Muscle of arm (tissue), 12 donors: ENCODE data around the gene MED6. TPM values are rescaled to one million over a fixed set of nuclear protein-coding genes. Genes with fewer than 3 reads are reported as not detected.

ENCODE experiments used
- DNase-seq: peaks from one replicate; pipeline ENCODE4 v3.0.0-alpha.2; 2013
- polyA plus RNA-seq, 12 donors: library from polyadenylated mRNA; unstranded; fragments of 120-200 nt; gene quantifications; one replicate each; pipeline ENCODE4 v1.2.1, GENCODE V29; 2013; ENCODE audit not compliant: insufficient read length in 12 of 12

The MED6 gene
- polyA plus RNA-seq, 12 donors: 17.9 to 37.7 (median 33.4) TPM; not detected in 1

- DNase-seq: no peak
These were observed 10.8 kb upstream of the MED6 start for GRCh38 chr14:70611216-70611615.

- DNase-seq: no peak
These were observed 1.8 kb upstream of the MED6 start for GRCh38 chr14:70602254-70602653.

DNA sequence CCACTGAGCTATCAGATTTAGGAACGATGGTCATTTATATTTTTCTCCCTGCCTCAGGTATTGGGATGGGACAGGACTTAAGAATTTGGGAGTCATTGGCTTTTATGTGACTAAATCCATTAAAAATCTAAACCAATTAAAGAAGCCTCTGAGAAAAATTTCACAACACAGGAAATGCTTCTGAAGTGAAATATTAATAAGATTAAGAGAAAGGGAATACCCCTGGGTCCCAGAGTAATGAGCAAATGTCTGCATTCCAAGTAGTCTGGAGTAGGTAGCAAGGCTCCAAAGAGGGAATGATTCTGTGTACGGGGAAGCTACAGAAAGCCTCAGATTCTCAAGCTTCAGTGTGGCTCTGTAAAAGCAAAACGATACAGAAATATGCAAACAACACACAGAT, 707 bp upstream of the MED6 start:
- DNase-seq: no peak

- no peak for DNase-seq
These were observed 1.1 kb downstream of the MED6 start for GRCh38 chr14:70599345-70599744.

DNA sequence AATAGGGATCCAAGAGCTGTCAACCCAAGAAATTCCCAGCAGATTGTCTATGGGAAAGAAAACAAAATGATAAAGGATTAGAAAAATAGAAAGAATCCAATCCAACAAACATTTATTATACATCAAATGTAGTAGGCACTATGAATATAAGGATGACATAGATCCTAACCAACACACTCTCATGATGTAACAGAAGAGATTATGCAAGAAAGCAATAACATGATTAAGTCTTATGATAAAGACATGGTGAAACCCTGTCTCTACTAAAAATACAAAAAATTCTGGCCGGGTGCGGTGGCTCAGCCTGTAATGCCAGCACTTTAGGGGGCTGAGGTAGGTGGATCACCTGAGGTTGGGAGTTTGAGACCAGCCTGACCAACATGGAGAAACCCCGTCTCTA, 2.7 kb downstream of the MED6 start:
- DNase-seq: no peak

- no peak for DNase-seq
These were observed 4.8 kb downstream of the MED6 start for GRCh38 chr14:70595443-70596185.

- DNase-seq: no peak
These were observed 6.0 kb downstream of the MED6 start for GRCh38 chr14:70594461-70594860.

DNA sequence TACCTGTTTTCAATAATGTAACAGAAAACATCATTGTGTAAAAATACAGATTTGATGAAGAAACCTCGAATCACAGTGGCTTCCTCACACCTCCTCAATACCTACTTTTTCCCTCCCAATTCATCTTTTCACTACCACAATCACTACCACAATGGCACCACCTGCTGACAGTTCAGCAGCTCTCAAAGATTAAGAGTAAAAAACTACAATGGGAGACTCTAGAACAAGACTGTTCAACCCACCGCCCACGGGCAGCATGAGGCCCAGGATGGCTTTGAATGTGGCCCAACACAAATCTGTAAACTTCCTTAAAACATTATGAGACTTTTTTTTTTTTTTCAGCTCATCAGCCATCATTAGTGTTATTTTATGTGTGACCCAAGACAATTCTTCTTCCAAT, 15.2 kb downstream of the MED6 start:
- DNase-seq: no peak

DNA sequence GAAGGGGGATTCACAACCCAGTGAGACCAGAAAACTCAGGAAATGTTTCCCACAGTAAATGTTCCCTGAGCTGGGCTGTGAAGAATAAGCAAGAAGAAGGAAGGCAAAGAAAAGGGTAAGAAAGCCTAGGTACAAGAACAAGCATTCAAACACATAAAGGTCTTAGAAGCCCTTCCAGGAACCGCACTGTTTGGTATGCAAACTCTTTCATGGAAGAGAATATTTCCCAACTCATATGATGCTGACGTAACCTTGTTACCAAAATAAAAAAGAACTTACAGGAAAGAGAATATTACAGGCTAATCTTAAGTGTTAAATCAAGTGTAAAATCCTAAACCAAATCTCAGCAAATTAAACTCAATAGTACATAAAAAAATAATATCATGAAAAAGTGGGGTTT, 23.6 kb downstream of the MED6 start:
- no peak for DNase-seq

GRCh38 chr14:70573050-70573449, 27.4 kb downstream of the MED6 start:
- DNase-seq: no peak

DNA sequence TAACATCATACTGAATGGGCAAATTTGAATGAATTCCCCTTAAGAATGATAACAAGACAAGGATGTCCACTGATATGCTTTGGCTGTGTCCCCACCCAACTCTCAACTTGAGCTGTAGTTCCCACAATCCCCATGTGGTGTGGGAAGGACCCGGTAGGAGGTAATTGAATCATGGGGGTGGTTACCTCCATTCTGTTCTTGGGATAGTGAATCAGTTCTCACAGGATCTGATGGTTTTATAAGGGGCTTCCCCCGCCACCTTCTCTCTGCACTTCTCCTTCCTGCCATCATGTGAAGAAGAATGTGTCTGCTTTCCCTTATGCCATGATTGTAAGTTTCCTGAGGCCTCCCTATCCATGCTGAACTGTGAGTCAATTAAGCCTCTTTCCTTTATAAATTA, 29.3 kb downstream of the MED6 start:
- DNase-seq: no peak

GRCh38 chr14:70567791-70568190, 32.7 kb downstream of the MED6 start:
- no peak for DNase-seq

DNA sequence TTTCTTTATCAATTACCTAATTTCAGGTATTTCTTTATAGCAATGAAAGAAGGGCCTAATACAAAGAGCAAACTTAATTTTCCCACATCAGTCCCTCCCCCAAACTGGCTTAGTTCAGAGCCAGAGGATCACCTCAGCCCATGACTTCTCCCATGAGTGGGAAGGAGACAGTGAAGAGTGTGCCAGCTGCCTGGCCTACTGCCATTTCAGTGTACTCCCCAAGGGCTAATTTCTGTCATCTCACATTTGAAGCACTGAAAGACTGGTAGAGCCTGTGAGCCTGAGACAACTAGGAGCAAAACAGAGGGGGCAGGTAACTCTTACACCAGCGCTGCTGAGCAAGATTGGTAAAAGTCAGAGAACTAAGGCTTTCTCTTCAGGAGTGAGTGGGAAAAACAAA, 36.6 kb downstream of the MED6 start:
- no peak for DNase-seq

DNA sequence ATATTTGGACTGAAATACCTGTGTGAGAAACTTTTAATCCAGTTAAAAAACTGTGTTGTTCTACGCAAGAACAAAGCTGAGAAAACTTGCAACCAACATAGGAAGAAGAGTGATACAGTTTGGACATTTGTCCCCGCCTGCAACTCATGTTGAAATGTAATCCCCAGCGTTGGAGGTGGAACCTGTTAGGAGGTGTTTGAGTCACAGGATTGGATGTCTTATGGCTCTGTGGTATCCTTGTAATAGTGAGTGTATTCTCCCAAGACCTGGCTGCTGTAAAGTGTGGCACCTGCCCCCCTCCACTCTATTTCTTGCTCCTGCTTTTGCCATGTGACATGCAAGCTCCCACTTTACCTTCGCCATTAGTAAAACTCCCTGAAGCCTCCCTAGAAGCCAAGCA, 37.0 kb downstream of the MED6 start:
- no peak for DNase-seq

- no peak for DNase-seq
These were observed 42.1 kb downstream of the MED6 start for GRCh38 chr14:70558356-70558755.

GRCh38 chr14:70555890-70556289, 44.6 kb downstream of the MED6 start:
- DNase-seq: peak; percentile 6

DNA sequence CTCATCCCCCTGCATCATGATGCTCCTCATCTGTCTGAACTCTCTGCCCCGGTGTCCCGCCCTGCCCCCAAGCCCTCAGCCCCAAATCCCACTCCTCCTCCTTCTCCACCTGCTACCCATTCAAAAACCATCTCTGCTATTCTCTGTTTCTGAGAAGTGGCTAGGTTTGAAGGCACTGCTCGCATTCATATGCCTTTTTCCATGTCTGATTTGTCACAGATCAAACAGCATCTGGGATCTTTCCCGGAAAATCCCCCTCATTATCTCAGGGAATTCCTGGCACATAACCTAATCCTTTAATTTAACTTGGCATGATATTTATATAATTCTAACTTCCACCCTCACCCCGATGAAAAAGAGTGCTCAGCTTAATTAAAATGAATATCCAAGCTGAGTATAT, 62.4 kb downstream of the MED6 start:
- no peak for DNase-seq

GRCh38 chr14:70536830-70537229, 63.6 kb downstream of the MED6 start:
- DNase-seq: no peak

- no peak for DNase-seq
These were observed 65.6 kb downstream of the MED6 start, which contains the start of gene ADAM20 for GRCh38 chr14:70534904-70535303. Gene ADAM20 (minus strand): TSS chr14:70535004. CDS start chr14:70524757, 10,247 bp downstream.

Other genes with a start within 250 kb of the MED6 start
- gene COX16, start 241.0 kb downstream of the MED6 start, polyA plus RNA-seq: 10 to 100 TPM in 11 of 12 donors, not detected in 1; 30.2 to 70.4 (median 57.2) TPM
- 10 to 100 TPM in 11 of 12 donors, not detected in 1; 24.1 to 39.1 (median 29.1) TPM for gene SYNJ2BP, start 183.6 kb downstream of the MED6 start, polyA plus RNA-seq
- gene ADAM21, start 148.5 kb downstream of the MED6 start, polyA plus RNA-seq: under 1 TPM in 10 of 12 donors, not detected in 2; 0.15 to 0.55 (median 0.40) TPM
- gene ADAM20, start 65.7 kb downstream of the MED6 start, polyA plus RNA-seq: under 1 TPM in 7 of 12 donors, not detected in 5; 0.05 to 0.18 (median 0.11) TPM
- 10 to 100 TPM in 1 of 12 donors, 1 to 10 TPM in 10, not detected in 1; 5.8 to 11.1 (median 7.7) TPM for gene TTC9, start 41.3 kb upstream of the MED6 start, polyA plus RNA-seq
- gene MAP3K9, start 208.9 kb upstream of the MED6 start, polyA plus RNA-seq: 1 to 10 TPM in 2 of 12 donors, under 1 TPM in 9, not detected in 1; 0.13 to 2.6 (median 0.28) TPM